HAP-1 (cell line): ENCODE results near the gene PODXL2.
A peak's percentile ranks its signal among the peaks of the same experiment; 100 is the strongest.

Experiments used
- DNase-seq, 2 experiments: peaks; one replicate each; pipeline ENCODE4 v3.0.0-alpha.2; 2016 to 2020; ENCODE audit warnings: low spot score in 2 of 2
- H3K27me3 ChIP-seq: fragments of 250-450 bp; sonication (Bioruptor Pico); 2 replicates; pipeline ENCODE4 v1.5.1; 2020; ENCODE audit warnings: low read depth, mild to moderate bottlenecking, moderate library complexity
- H3K36me3 ChIP-seq: fragments of 250-450 bp; sonication (Bioruptor Pico); replicated peaks from 2 replicates; pipeline ENCODE4 v1.5.1; 2020; ENCODE audit warnings: mild to moderate bottlenecking
- H3K4me1 ChIP-seq: fragments of 250-450 bp; sonication (Bioruptor Pico); 2 replicates; pipeline ENCODE4 v1.5.1; 2020; ENCODE audit warnings: mild to moderate bottlenecking
- H3K4me3 ChIP-seq: fragments of 250-450 bp; sonication (Bioruptor Pico); 2 replicates; pipeline ENCODE4 v1.5.1; 2020; ENCODE audit warnings: mild to moderate bottlenecking, moderate library complexity
- H3K9me3 ChIP-seq: fragments of 250-450 bp; sonication (Bioruptor Pico); 2 replicates; pipeline ENCODE4 v1.5.1; 2020; ENCODE audit warnings: mild to moderate bottlenecking, moderate library complexity
- in situ Hi-C: fragments of 300-500 bp; cut with MboI; formaldehyde crosslinking; loops from 3 replicates; pipeline ENCODE4 v1.14.3; 2020; ENCODE audit warnings: low sequenced_read_pairs, inconsistent platforms, mixed read lengths

The PODXL2 gene

GRCh38 chr3:127629467-127630403, 750 bp downstream of the PODXL2 start:
- peak overlapping the region; percentile 34 for H3K4me3 ChIP-seq
- no peaks in the 10 kb centered on the region for H3K36me3 ChIP-seq
- DNase-seq, result peak; percentile 6 to 39
- peaks cover 18% of the 10 kb centered on the region for H3K4me1 ChIP-seq
- H3K27me3 ChIP-seq, result peaks cover 10% of the 10 kb centered on the region
- H3K9me3 ChIP-seq, result peaks cover 3% of the 10 kb centered on the region; the same call in 1 of the 2 replicates
- in situ Hi-C loops, result no loop called here

GRCh38 chr3:127630811-127631714, 2.1 kb downstream of the PODXL2 start:
- no peak for DNase-seq
- peaks cover 10% of the 10 kb centered on the region for H3K27me3 ChIP-seq

GRCh38 chr3:127632035-127632820, 3.2 kb downstream of the PODXL2 start:
- no peaks in the 10 kb centered on the region for H3K36me3 ChIP-seq
- H3K27me3 ChIP-seq, result peaks cover 10% of the 10 kb centered on the region
- in situ Hi-C loops, result no loop called here
- H3K4me3 ChIP-seq, result no peak overlapping the region
- peaks cover 3% of the 10 kb centered on the region; the same call in 1 of the 2 replicates for H3K9me3 ChIP-seq
- peaks cover 18% of the 10 kb centered on the region for H3K4me1 ChIP-seq
- peak in 1 of 2 experiments; percentile 19 for DNase-seq

More at GRCh38 chr3:127630811-127631714, 2.1 kb downstream of the PODXL2 start:
- Histone ChIP-seq H3K4me3 (no peak overlapping the region), H3K9me3 (peaks cover 3% of the 10 kb centered on the region; the same call in 1 of the 2 replicates), H3K36me3 (no peaks in the 10 kb centered on the region), H3K4me1 (peaks cover 18% of the 10 kb centered on the region)
- in situ Hi-C loops, result no loop called here

GRCh38 chr3:127634653-127635052, 5.7 kb downstream of the PODXL2 start:
- in situ Hi-C loops, result no loop called here
- no peak for DNase-seq
- Histone ChIP-seq H3K36me3 (no peaks in the 10 kb centered on the region; the same call in 1 of the 2 replicates), H3K4me1 (peaks cover 18% of the 10 kb centered on the region), H3K9me3 (no peaks in the 10 kb centered on the region), H3K4me3 (no peak overlapping the region), H3K27me3 (no peaks in the 10 kb centered on the region)

GRCh38 chr3:127637546-127637945, 8.6 kb downstream of the PODXL2 start:
- H3K4me3 ChIP-seq, result no peak overlapping the region
- no peaks in the 10 kb centered on the region; the same call in 1 of the 2 replicates for H3K36me3 ChIP-seq
- H3K4me1 ChIP-seq, result peaks cover 15% of the 10 kb centered on the region
- no peak for DNase-seq
- in situ Hi-C loops, result no loop called here
- H3K27me3 ChIP-seq, result no peaks in the 10 kb centered on the region
- no peaks in the 10 kb centered on the region for H3K9me3 ChIP-seq

- H3K4me3 ChIP-seq, result no peak overlapping the region
- no peak for DNase-seq
- H3K36me3 ChIP-seq, result no peaks in the 10 kb centered on the region; the same call in 1 of the 2 replicates
- in situ Hi-C loops, result no loop called here
- H3K4me1 ChIP-seq, result peaks cover 10% of the 10 kb centered on the region
- H3K27me3 ChIP-seq, result no peaks in the 10 kb centered on the region
- no peaks in the 10 kb centered on the region for H3K9me3 ChIP-seq
Observed at GRCh38 chr3:127637971-127638370, 9.0 kb downstream of the PODXL2 start.

- no peaks in the 10 kb centered on the region for H3K9me3 ChIP-seq
- no peaks in the 10 kb centered on the region for H3K27me3 ChIP-seq
- no peak overlapping the region for H3K4me3 ChIP-seq
- no peaks in the 10 kb centered on the region; the same call in 1 of the 2 replicates for H3K36me3 ChIP-seq
- in situ Hi-C loops, result no loop called here
- DNase-seq, result no peak
- no peaks in the 10 kb centered on the region for H3K4me1 ChIP-seq
Observed at GRCh38 chr3:127639173-127640041, 10.4 kb downstream of the PODXL2 start.

GRCh38 chr3:127640042-127640355, 11.0 kb downstream of the PODXL2 start:
- Histone ChIP-seq H3K4me1 (no peaks in the 10 kb centered on the region), H3K27me3 (no peaks in the 10 kb centered on the region), H3K9me3 (no peaks in the 10 kb centered on the region), H3K36me3 (no peaks in the 10 kb centered on the region; the same call in 1 of the 2 replicates), H3K4me3 (no peak overlapping the region)
- DNase-seq, result no peak
- in situ Hi-C loops, result no loop called here

- in situ Hi-C loops, result no loop called here
- Histone ChIP-seq H3K4me3 (no peak overlapping the region), H3K27me3 (no peaks in the 10 kb centered on the region), H3K36me3 (no peaks in the 10 kb centered on the region; the same call in 1 of the 2 replicates), H3K9me3 (no peaks in the 10 kb centered on the region), H3K4me1 (no peaks in the 10 kb centered on the region)
- DNase-seq, result no peak
Observed at GRCh38 chr3:127644641-127645370, 15.8 kb downstream of the PODXL2 start.

- no peaks in the 10 kb centered on the region for H3K9me3 ChIP-seq
- no peaks in the 10 kb centered on the region; the same call in 1 of the 2 replicates for H3K36me3 ChIP-seq
- no peak for DNase-seq
- in situ Hi-C loops, result no loop called here
- H3K4me1 ChIP-seq, result no peaks in the 10 kb centered on the region
- H3K4me3 ChIP-seq, result no peak overlapping the region
- no peaks in the 10 kb centered on the region for H3K27me3 ChIP-seq
Observed at GRCh38 chr3:127645371-127646015, 16.5 kb downstream of the PODXL2 start.

- H3K27me3 ChIP-seq, result no peaks in the 10 kb centered on the region
- DNase-seq, result no peak
- in situ Hi-C loops, result no loop called here
- H3K4me1 ChIP-seq, result no peaks in the 10 kb centered on the region
- no peaks in the 10 kb centered on the region for H3K9me3 ChIP-seq
- no peaks in the 10 kb centered on the region; the same call in 1 of the 2 replicates for H3K36me3 ChIP-seq
- H3K4me3 ChIP-seq, result no peak overlapping the region
Observed at GRCh38 chr3:127646501-127647046, 17.6 kb downstream of the PODXL2 start.
